ENCODE results near the gene MSX1.

MSX1 gene

GRCh38 chr4:4864940-4865704, 5.7 kb downstream of the MSX1 start:
- TF ChIP-seq CTCF (IDR thresholded peaks at IDR 0.05; ENCODE audit: borderline replicate concordance, extremely low read depth, low read length, poor library complexity, severe bottlenecking), result no peak
- TF ChIP-seq EZH2 (IDR thresholded peaks at IDR 0.05; ENCODE audit: borderline replicate concordance, low read depth, low read length, severe bottlenecking), result no peak
- Histone ChIP-seq H3K27ac (ENCODE audit: low read length) (no peak overlapping the region), H3K27me3 (ENCODE audit: insufficient read depth, low read length, poor library complexity) (no peaks in the 10 kb centered on the region), H3K9ac (ENCODE audit: low read depth, low read length) (no peak overlapping the region), H3K4me3 (ENCODE audit: low read depth in 1 of 2, low read length in 2 of 2) (no peak overlapping the region), H3K4me2 (ENCODE audit: insufficient read depth, low read length) (no peak overlapping the region), H3K36me3 (ENCODE audit: insufficient read depth, low read length) (no peaks in the 10 kb centered on the region), H3K9me3 (ENCODE audit: insufficient read depth, low read length, severe bottlenecking) (no peaks in the 10 kb centered on the region), H3K4me1 (ENCODE audit: insufficient read depth, low read length) (no peaks in the 10 kb centered on the region), H4K20me1 (ENCODE audit: insufficient read depth, low read length) (no peaks in the 10 kb centered on the region), H2AFZ (ENCODE audit: low read depth, low read length) (no peak overlapping the region), H3K79me2 (ENCODE audit: insufficient read depth, low read length) (no peaks in the 10 kb centered on the region)
- DNase-seq (no peak), ATAC-seq (ENCODE audit: insufficient read depth, low read depth) (no peak)

GRCh38 chr4:4865705-4866123, 6.2 kb downstream of the MSX1 start:
- Histone ChIP-seq H3K4me1 (ENCODE audit: insufficient read depth, low read length) (no peaks in the 10 kb centered on the region), H3K4me3 (ENCODE audit: low read depth in 1 of 2, low read length in 2 of 2) (no peak overlapping the region), H3K27me3 (ENCODE audit: insufficient read depth, low read length, poor library complexity) (no peaks in the 10 kb centered on the region), H2AFZ (ENCODE audit: low read depth, low read length) (no peak overlapping the region), H3K36me3 (ENCODE audit: insufficient read depth, low read length) (no peaks in the 10 kb centered on the region), H4K20me1 (ENCODE audit: insufficient read depth, low read length) (no peaks in the 10 kb centered on the region), H3K9ac (ENCODE audit: low read depth, low read length) (no peak overlapping the region), H3K9me3 (ENCODE audit: insufficient read depth, low read length, severe bottlenecking) (no peaks in the 10 kb centered on the region), H3K4me2 (ENCODE audit: insufficient read depth, low read length) (no peak overlapping the region), H3K27ac (ENCODE audit: low read length) (no peak overlapping the region), H3K79me2 (ENCODE audit: insufficient read depth, low read length) (no peaks in the 10 kb centered on the region)
- no peak for TF ChIP-seq CTCF (IDR thresholded peaks at IDR 0.05; ENCODE audit: borderline replicate concordance, extremely low read depth, low read length, poor library complexity, severe bottlenecking)
- TF ChIP-seq EZH2 (IDR thresholded peaks at IDR 0.05; ENCODE audit: borderline replicate concordance, low read depth, low read length, severe bottlenecking), result no peak
- DNase-seq (no peak), ATAC-seq (ENCODE audit: insufficient read depth, low read depth) (no peak)

GRCh38 chr4:4866124-4866865, 6.8 kb downstream of the MSX1 start:
- H3K4me2 ChIP-seq (ENCODE audit: insufficient read depth, low read length), result no peak overlapping the region
- H3K27me3 ChIP-seq (ENCODE audit: insufficient read depth, low read length, poor library complexity), result no peaks in the 10 kb centered on the region
- H3K4me1 ChIP-seq (ENCODE audit: insufficient read depth, low read length), result no peaks in the 10 kb centered on the region
- no peak overlapping the region for H3K9ac ChIP-seq (ENCODE audit: low read depth, low read length)
- H3K79me2 ChIP-seq (ENCODE audit: insufficient read depth, low read length), result no peaks in the 10 kb centered on the region
- ATAC-seq (ENCODE audit: insufficient read depth, low read depth) (no peak), DNase-seq (no peak)
- H2AFZ ChIP-seq (ENCODE audit: low read depth, low read length), result no peak overlapping the region
- H3K9me3 ChIP-seq (ENCODE audit: insufficient read depth, low read length, severe bottlenecking), result no peaks in the 10 kb centered on the region
- H3K4me3 ChIP-seq (ENCODE audit: low read depth in 1 of 2, low read length in 2 of 2), result no peak overlapping the region
- H4K20me1 ChIP-seq (ENCODE audit: insufficient read depth, low read length), result no peaks in the 10 kb centered on the region
- TF ChIP-seq EZH2 (IDR thresholded peaks at IDR 0.05; ENCODE audit: borderline replicate concordance, low read depth, low read length, severe bottlenecking) (no peak), CTCF (IDR thresholded peaks at IDR 0.05; ENCODE audit: borderline replicate concordance, extremely low read depth, low read length, poor library complexity, severe bottlenecking) (no peak)
- no peak overlapping the region for H3K27ac ChIP-seq (ENCODE audit: low read length)
- H3K36me3 ChIP-seq (ENCODE audit: insufficient read depth, low read length), result no peaks in the 10 kb centered on the region
